GM23248 (cell line): Measurements from ENCODE around the gene EMD.

Experiments
- EZH2 ChIP-seq: fragments of 200-600 bp; sonication (generic); IDR thresholded peaks from 2 replicates; pipeline ENCODE4 v1.6.1; 2018; ENCODE audit warnings: antibody characterized with exemption, mild to moderate bottlenecking; ENCODE audit not compliant: insufficient read depth, poor library complexity, severe bottlenecking
- EZH2phosphoT487 ChIP-seq: fragments of 200-600 bp; sonication (generic); IDR thresholded peaks from 2 replicates; pipeline ENCODE4 v1.6.1; 2018; ENCODE audit warnings: antibody characterized with exemption, moderate library complexity, mild to moderate bottlenecking, low read depth; ENCODE audit not compliant: insufficient read depth

DNA sequence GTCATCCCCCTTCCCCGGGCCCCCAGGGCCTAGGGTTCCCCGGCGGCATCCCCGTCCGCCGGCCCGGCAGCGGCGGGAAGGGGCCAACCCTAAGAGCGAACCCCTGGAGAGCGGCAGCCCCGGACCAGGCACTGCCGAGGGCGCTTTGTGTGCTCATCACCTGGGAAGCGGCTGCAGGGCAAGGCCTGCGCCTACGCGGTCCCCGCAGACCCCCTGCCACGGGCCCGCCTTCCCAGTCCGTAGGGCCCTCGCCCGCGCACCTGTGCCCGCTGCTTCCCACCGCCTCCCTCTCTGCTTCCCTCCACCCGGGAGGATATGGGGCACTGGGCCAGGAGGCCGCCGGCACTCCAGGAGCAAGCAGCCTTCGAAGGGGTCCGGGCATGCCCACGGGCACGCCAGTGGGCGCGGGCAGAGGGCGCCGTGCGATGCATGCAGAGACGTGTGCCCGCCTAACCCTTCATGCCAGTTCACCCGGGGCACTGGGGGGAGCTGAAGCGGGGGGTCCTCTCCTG lies 7.2 kb upstream of the EMD start:
- TF ChIP-seq EZH2 (no peak), EZH2phosphoT487 (no peak)
